Mesothelial cell of epicardium (in vitro differentiated cells): ENCODE results near the gene HMBS. TPM values are rescaled to one million over a fixed set of nuclear protein-coding genes. Genes with fewer than 3 reads are reported as not detected.

Experiments
- DNase-seq, 2 experiments: peaks; one replicate each; pipeline ENCODE4 v3.0.0; 2021; ENCODE audit warnings: low spot score in 2 of 2; ENCODE audit not compliant: unreplicated experiment in 2 of 2
- H3K27ac Mint-ChIP-seq: 2 replicates; pipeline ENCODE4 v1.8.0; 2021; ENCODE audit warnings: mixed read lengths
- H3K27me3 Mint-ChIP-seq: 2 replicates; pipeline ENCODE4 v1.8.0; 2021; ENCODE audit warnings: low read depth, mixed read lengths
- H3K36me3 Mint-ChIP-seq: 2 replicates; pipeline ENCODE4 v1.8.0; 2021; ENCODE audit warnings: mixed read lengths
- H3K4me1 Mint-ChIP-seq: 2 replicates; pipeline ENCODE4 v1.8.0; 2021; ENCODE audit warnings: mixed read lengths
- H3K4me3 Mint-ChIP-seq: 2 replicates; pipeline ENCODE4 v1.8.0; 2021; ENCODE audit warnings: mild to moderate bottlenecking, moderate library complexity, mixed read lengths
- H3K9me3 Mint-ChIP-seq: 2 replicates; pipeline ENCODE4 v1.8.0; 2021; ENCODE audit warnings: mixed read lengths
- total RNA-seq: library from RNA; stranded (reverse); gene quantifications from 3 replicates; pipeline ENCODE4 v1.2.1, GENCODE V29; 2021
- TF ChIP-seq, protein P1 (sequence below): fragments of 200-600 bp; sonication (generic); IDR thresholded peaks from one replicate; pipeline ENCODE4 v1.5.0; 2021; ENCODE audit warnings: antibody characterized with exemption; ENCODE audit not compliant: unreplicated experiment

The HMBS gene
- total RNA-seq, 1 donor from 2014 or later: 28.1 TPM

DNA sequence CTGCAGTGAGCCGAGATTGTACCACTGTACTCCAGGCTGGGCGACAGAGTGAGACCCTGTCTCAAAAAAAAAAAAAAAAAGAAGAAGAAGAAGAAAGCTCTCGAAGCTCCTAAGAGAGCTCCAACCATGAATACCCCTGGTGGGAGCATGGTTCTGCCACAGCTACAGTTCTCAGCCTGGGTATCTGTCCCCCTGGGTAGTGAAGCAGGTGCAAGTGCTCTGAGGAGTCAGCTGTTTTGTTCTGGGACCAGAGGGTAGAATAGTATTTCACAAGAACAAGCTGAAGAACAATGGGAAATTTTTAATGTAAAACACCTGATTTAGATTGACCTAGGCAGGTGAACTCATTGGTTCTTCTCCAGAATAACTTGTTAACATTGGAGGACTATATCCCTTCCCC, 23.4 kb upstream of the HMBS start:
- Mint-ChIP-seq H3K27ac (no peak overlapping the region), H3K27me3 (no peaks in the 10 kb centered on the region), H3K36me3 (peaks cover 2% of the 10 kb centered on the region), H3K4me1 (peaks cover 10% of the 10 kb centered on the region), H3K9me3 (no peaks in the 10 kb centered on the region), H3K4me3 (no peak overlapping the region)
- TF ChIP-seq, protein P1, sequence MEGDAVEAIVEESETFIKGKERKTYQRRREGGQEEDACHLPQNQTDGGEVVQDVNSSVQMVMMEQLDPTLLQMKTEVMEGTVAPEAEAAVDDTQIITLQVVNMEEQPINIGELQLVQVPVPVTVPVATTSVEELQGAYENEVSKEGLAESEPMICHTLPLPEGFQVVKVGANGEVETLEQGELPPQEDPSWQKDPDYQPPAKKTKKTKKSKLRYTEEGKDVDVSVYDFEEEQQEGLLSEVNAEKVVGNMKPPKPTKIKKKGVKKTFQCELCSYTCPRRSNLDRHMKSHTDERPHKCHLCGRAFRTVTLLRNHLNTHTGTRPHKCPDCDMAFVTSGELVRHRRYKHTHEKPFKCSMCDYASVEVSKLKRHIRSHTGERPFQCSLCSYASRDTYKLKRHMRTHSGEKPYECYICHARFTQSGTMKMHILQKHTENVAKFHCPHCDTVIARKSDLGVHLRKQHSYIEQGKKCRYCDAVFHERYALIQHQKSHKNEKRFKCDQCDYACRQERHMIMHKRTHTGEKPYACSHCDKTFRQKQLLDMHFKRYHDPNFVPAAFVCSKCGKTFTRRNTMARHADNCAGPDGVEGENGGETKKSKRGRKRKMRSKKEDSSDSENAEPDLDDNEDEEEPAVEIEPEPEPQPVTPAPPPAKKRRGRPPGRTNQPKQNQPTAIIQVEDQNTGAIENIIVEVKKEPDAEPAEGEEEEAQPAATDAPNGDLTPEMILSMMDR: no peak
- DNase-seq: no peak

DNA sequence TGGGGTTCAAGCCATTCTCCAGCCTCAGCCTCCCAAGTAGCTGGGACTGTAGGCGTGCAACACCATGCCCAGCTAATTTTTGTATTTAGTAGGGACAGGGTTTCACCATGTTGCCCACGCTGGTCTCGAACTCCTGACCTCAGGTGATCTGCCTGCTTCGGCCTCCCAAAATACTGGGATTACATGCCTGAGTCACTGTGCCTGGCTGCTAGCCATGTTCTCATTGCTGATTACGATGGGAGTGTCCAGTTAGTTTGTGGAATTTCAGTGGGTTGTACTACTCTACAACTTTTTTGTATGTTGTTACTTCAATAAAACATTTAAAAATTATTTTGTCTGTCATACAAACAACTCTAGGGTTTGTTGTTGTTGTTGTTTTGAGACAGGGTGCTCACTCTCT, 21.9 kb upstream of the HMBS start:
- Mint-ChIP-seq H3K9me3 (no peaks in the 10 kb centered on the region), H3K4me1 (peaks cover 15% of the 10 kb centered on the region), H3K4me3 (no peak overlapping the region), H3K36me3 (peaks cover 2% of the 10 kb centered on the region), H3K27me3 (no peaks in the 10 kb centered on the region), H3K27ac (no peak overlapping the region)
- TF ChIP-seq, protein P1: no peak
- no peak for DNase-seq

DNA sequence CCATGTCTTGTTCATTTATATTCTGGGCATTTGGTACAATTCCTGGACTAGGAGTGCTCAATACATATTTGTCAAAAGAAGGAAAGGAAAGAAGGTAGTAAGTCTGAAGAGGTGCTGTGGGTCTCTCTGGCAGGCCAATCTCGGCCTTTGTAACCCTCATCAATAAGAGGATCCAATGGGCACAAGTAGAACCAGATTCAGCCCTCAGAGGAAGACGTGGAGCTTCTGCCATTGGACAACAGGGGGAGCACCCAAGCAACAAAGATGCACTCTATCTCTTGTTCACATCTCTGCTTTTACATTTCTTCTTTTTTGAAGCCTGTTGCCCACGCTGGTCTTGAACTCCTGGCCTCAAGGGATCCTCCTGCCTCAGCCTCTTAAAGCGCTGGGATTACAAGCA, 19.3 kb upstream of the HMBS start:
- Mint-ChIP-seq H3K4me3 (no peak overlapping the region), H3K36me3 (peaks cover 4% of the 10 kb centered on the region), H3K27me3 (no peaks in the 10 kb centered on the region), H3K9me3 (no peaks in the 10 kb centered on the region), H3K4me1 (peaks cover 17% of the 10 kb centered on the region), H3K27ac (no peak overlapping the region)
- no peak for DNase-seq
- TF ChIP-seq, protein P1: no peak

DNA sequence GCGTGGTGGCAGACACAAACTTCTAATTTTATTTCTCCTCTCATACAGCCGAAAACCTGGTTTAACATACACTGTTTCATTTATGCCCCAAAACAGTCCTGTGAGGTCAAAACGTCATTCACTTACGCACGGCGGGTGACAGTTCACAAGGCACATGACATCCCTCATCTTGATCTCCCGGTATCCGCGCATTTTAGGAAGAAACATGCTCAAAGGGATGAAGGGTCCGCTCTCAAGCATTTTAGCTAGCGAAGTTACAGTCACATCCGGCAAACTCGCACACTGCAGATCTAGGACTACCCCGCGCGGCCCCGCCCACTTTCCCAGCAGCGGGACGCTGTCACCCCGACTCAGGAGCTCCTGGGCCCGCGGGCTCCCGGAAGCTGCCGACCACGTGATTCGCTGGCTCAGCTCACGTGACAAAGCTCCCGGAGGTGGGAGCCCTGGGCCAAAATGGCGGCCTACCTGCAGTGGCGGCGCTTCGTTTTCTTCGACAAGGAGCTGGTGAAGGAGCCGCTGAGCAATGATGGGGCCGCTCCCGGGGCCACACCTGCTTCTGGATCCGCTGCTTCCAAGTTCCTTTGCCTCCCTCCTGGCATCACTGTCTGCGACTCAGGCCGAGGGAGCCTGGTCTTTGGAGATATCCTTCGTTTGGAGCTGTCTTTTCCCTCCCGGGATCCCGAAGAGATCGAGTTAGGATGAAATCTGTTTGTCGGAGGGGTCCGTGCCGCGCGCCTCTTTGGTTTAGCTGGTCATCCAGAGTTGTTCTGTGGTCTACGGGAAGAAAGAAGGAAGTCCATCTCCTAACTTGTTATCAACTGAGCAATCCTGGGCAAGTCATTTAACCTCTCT, 17.1 kb upstream of the HMBS start, which contains the start of gene VPS11:
TSS of gene VPS11 (plus strand) at position 448 of the 852 bp plus-strand sequence. CDS start at position 454, 6 bp downstream.
- peak within 1 kb of the TSS; percentile 96 for H3K27ac Mint-ChIP-seq
- no peaks in the 10 kb centered on the region for H3K27me3 Mint-ChIP-seq
- H3K4me3 Mint-ChIP-seq: peak within 1 kb of the TSS; percentile 90

DNA sequence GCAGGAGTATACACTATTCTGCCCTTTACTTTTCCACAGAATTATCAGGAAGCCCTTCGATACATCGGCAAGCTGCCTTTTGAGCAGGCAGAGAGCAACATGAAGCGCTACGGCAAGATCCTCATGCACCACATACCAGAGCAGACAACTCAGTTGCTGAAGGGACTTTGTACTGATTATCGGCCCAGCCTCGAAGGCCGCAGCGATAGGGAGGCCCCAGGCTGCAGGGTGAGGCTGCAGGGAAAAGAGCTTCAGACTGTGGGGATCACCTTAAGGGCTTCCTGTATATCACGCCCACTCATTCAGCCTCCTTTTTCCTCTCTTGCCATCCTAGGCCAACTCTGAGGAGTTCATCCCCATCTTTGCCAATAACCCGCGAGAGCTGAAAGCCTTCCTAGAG, 6.8 kb upstream of the HMBS start:
- H3K4me3 Mint-ChIP-seq: no peak overlapping the region
- H3K36me3 Mint-ChIP-seq: peaks cover 35% of the 10 kb centered on the region
- no peak for DNase-seq
- TF ChIP-seq, protein P1: no peak
- H3K27ac Mint-ChIP-seq: no peak overlapping the region
- no peaks in the 10 kb centered on the region for H3K9me3 Mint-ChIP-seq
- no peaks in the 10 kb centered on the region for H3K4me1 Mint-ChIP-seq
- no peaks in the 10 kb centered on the region for H3K27me3 Mint-ChIP-seq

More for the DNA sequence above, 17.1 kb upstream of the HMBS start, which contains the start of gene VPS11:
- peak; percentile 97 to 98 for DNase-seq
- H3K9me3 Mint-ChIP-seq: no peaks in the 10 kb centered on the region
- peaks cover 17% of the 10 kb centered on the region for H3K4me1 Mint-ChIP-seq
- TF ChIP-seq, protein P1: no peak
- H3K36me3 Mint-ChIP-seq: peaks cover 4% of the 10 kb centered on the region
